ENCODE measurements around the gene MCF2L.
A peak's percentile ranks its signal among the peaks of the same experiment; 100 is the strongest.

The MCF2L gene

DNA sequence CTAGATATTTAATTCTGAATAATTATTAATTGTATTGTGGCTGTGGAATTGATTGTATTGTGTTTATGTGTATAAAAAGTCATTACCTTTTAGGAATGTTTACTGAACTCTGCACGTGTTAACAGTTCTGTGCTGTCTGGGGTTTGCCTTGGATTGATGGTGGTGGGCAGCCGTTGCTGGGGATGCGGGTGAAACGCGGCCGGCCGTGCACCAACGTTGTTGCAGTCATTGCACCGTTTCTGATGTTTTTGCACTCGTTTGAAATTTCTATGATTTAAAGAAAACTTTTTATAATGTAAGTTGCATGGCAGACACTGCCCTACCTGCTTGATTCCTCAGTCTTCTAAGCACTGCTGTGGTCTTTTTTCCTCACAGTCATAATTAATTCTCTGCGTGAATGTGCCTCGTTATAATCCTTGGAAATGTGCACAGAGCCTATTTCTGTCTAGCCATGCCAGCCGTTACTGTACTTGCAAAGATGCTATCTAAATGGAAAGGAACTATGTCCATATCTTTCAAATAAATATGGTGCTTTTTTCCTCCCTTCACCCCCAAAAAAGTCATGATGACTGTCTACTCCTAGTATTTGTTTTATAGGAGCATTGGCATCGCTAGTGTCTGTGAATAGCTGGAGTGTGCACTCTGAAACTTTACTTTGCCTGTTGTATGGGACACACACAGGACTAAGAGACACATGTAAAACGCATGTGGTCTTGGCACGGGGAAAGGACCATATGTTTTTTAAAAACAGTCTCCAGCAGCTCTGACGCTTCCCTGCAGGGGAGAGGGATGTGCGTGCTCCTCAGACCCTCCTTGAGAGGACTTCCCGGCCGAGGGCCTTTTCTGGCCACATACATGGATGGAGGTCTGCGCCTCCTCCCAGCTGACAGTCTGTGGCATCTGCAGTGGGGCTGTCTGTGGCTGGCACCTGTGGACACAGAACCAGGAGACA, 40.7 kb upstream of the MCF2L start:
- H3K4me3 ChIP-seq (ENCODE audit: low read depth, low read length): no peak overlapping the region
- DNase-seq (ENCODE audit: low read depth, low spot score): no peak
- CTCF ChIA-PET: no interaction called here
- TF ChIP-seq, protein P1, sequence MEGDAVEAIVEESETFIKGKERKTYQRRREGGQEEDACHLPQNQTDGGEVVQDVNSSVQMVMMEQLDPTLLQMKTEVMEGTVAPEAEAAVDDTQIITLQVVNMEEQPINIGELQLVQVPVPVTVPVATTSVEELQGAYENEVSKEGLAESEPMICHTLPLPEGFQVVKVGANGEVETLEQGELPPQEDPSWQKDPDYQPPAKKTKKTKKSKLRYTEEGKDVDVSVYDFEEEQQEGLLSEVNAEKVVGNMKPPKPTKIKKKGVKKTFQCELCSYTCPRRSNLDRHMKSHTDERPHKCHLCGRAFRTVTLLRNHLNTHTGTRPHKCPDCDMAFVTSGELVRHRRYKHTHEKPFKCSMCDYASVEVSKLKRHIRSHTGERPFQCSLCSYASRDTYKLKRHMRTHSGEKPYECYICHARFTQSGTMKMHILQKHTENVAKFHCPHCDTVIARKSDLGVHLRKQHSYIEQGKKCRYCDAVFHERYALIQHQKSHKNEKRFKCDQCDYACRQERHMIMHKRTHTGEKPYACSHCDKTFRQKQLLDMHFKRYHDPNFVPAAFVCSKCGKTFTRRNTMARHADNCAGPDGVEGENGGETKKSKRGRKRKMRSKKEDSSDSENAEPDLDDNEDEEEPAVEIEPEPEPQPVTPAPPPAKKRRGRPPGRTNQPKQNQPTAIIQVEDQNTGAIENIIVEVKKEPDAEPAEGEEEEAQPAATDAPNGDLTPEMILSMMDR (IDR thresholded peaks at IDR 0.05; ENCODE audit: insufficient read depth, low read length, missing control alignments): no peak
- POLR2A ChIA-PET: no interaction called here

GRCh38 chr13:112928972-112929782, 39.8 kb upstream of the MCF2L start:
- no peak overlapping the region for H3K4me3 ChIP-seq (ENCODE audit: low read depth, low read length)
- TF ChIP-seq, protein P1 (IDR thresholded peaks at IDR 0.05; ENCODE audit: insufficient read depth, low read length, missing control alignments): no peak
- ChIA-PET CTCF (interaction anchor here (0.8 to 2.5 kb wide), 4 partner anchors 10 to 633 kb away, joined by 3 to 12 read pairs (median 6); no protein-coding TSS in a partner anchor), POLR2A (no interaction called here)
- no peak for DNase-seq (ENCODE audit: low read depth, low spot score)

DNA sequence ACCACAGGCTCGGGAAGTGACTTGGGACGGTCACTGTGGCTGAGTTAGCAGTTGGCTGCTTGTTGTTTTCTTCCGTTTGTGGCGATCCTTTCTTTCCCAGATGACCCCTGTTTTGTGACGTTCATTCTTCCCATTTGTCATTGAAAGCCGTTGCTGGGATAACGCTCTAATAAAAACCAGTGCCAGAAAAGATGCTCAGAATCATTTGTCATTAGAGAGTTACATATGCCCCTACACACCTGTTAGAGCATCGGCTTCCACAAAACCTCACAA, 39.3 kb upstream of the MCF2L start:
- ChIA-PET CTCF (interaction anchor here (0.8 to 2.5 kb wide), 5 partner anchors 8 to 633 kb away, joined by 3 to 12 read pairs (median 8); no protein-coding TSS in a partner anchor), POLR2A (no interaction called here)
- TF ChIP-seq, protein P1 (IDR thresholded peaks at IDR 0.05; ENCODE audit: insufficient read depth, low read length, missing control alignments): no peak
- DNase-seq (ENCODE audit: low read depth, low spot score): no peak
- no peak overlapping the region for H3K4me3 ChIP-seq (ENCODE audit: low read depth, low read length)

DNA sequence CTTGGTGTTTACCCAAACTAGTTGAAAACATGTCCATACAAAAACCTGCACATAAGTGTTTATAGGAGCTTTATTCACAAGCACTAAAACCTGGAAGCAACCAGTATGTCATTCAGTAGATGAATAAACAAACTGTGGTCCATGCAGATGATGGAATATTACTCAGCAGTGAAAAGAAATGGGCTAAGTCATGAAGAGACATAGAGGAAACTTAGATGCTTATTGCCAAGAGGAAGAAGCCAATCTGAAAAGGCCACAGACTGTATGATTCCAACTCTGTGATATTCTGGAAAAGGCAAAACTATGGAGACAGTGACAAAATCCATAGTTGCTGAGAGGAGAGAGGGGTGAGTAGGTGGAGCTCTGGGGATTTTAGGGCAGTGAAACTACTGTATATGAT, 38.8 kb upstream of the MCF2L start:
- TF ChIP-seq, protein P1 (IDR thresholded peaks at IDR 0.05; ENCODE audit: insufficient read depth, low read length, missing control alignments): no peak
- no peak for DNase-seq (ENCODE audit: low read depth, low spot score)
- no peak overlapping the region for H3K4me3 ChIP-seq (ENCODE audit: low read depth, low read length)
- POLR2A ChIA-PET: no interaction called here
- CTCF ChIA-PET: interaction anchor here (0.8 to 2.5 kb wide), 6 partner anchors 8 to 632 kb away, joined by 3 to 12 read pairs (median 7); no protein-coding TSS in a partner anchor

GRCh38 chr13:112931028-112931934, 37.7 kb upstream of the MCF2L start:
- DNase-seq (ENCODE audit: low read depth, low spot score): peak; percentile 37
- H3K4me3 ChIP-seq (ENCODE audit: low read depth, low read length): no peak overlapping the region; the same call in 1 of the 2 replicates
- TF ChIP-seq, protein P1 (IDR thresholded peaks at IDR 0.05; ENCODE audit: insufficient read depth, low read length, missing control alignments): peak; percentile 79
- ChIA-PET POLR2A (no interaction called here), CTCF (interaction anchor here (1.0 to 3.8 kb wide), 10 partner anchors 9 to 631 kb away, joined by 3 to 26 read pairs (median 5); no protein-coding TSS in a partner anchor)
